Cardiac muscle cell (in vitro differentiated cells and primary cell): ENCODE measurements around the gene ADM. TPM values are rescaled to one million over a fixed set of nuclear protein-coding genes. Genes with fewer than 3 reads are reported as not detected.

Source experiments
- DNase-seq, 2 donors: peaks; one replicate each; pipeline versions ENCODE4 v3.0.0 to v3.0.0-alpha.2; 2010 to 2017; ENCODE audit warnings: low read depth in 1 of 2, low spot score in 1 of 2
- H3K27ac ChIP-seq: fragments of 200-600 bp; sonication (generic); 2 replicates; pipeline ENCODE4 v1.5.1; 2016
- H3K27me3 ChIP-seq: fragments of 200-600 bp; sonication (generic); 2 replicates; pipeline ENCODE4 v1.6.0; 2016; ENCODE audit warnings: control low read depth
- H3K36me3 ChIP-seq: fragments of 200-600 bp; sonication (generic); 2 replicates; pipeline ENCODE4 v1.5.1; 2016; ENCODE audit warnings: control low read depth
- H3K4me1 ChIP-seq: fragments of 200-600 bp; sonication (generic); 2 replicates; pipeline ENCODE4 v1.8.1; 2017; ENCODE audit warnings: low read depth, mild to moderate bottlenecking, mixed run types
- H3K4me3 ChIP-seq: fragments of 200-600 bp; sonication (generic); 2 replicates; pipeline ENCODE4 v1.5.1; 2016; ENCODE audit warnings: mild to moderate bottlenecking
- H3K9me3 ChIP-seq: fragments of 200-600 bp; sonication (generic); 2 replicates; pipeline ENCODE4 v1.5.1; 2017; ENCODE audit warnings: low read depth, mild to moderate bottlenecking, control low read depth
- CTCF ChIP-seq: IDR thresholded peaks from 2 replicates; pipeline ENCODE4 v1.5.1; 2012; ENCODE audit warnings: low read depth, mild to moderate bottlenecking, low read length
- polyA plus RNA-seq: library from polyadenylated mRNA; unstranded; fragments of >200 nt; fragmentation: Nextera tagmentation; extraction: Ambion mirVana; gene quantifications from 2 replicates; pipeline ENCODE4 v1.2.1, GENCODE V29; 2016
- total RNA-seq: library from RNA; depleted of rRNA; stranded (reverse); fragments of >200 nt; gene quantifications from 2 replicates; pipeline ENCODE4 v1.2.3, GENCODE V29; 2016

The ADM gene
- total and polyA plus RNA-seq, 2 experiments from 2014 or later: 79.6 to 93.1 TPM

GRCh38 chr11:10354389-10354788 lies 49.5 kb downstream of the ADM start:
- DNase-seq: no peak
- Histone ChIP-seq H3K9me3 (no peaks in the 10 kb centered on the region), H3K4me1 (peaks cover 15% of the 10 kb centered on the region), H3K27ac (no peak overlapping the region), H3K27me3 (no peaks in the 10 kb centered on the region), H3K36me3 (no peaks in the 10 kb centered on the region), H3K4me3 (no peak overlapping the region)
- no peak for TF ChIP-seq CTCF

GRCh38 chr11:10355257-10355661 lies 50.4 kb downstream of the ADM start:
- no peak overlapping the region for H3K4me3 ChIP-seq
- H3K27me3 ChIP-seq: no peaks in the 10 kb centered on the region
- H3K4me1 ChIP-seq: peaks cover 15% of the 10 kb centered on the region
- DNase-seq: peak in 1 of 2 donors; percentile 68
- H3K9me3 ChIP-seq: no peaks in the 10 kb centered on the region
- H3K27ac ChIP-seq: no peak overlapping the region
- TF ChIP-seq CTCF: no peak
- H3K36me3 ChIP-seq: no peaks in the 10 kb centered on the region

- H3K36me3 ChIP-seq: no peaks in the 10 kb centered on the region
- no peak for TF ChIP-seq CTCF
- H3K4me1 ChIP-seq: peaks cover 14% of the 10 kb centered on the region
- H3K9me3 ChIP-seq: no peaks in the 10 kb centered on the region
- no peaks in the 10 kb centered on the region for H3K27me3 ChIP-seq
- no peak overlapping the region for H3K27ac ChIP-seq
- no peak for DNase-seq
- no peak overlapping the region for H3K4me3 ChIP-seq
These were observed 51.3 kb downstream of the ADM start for GRCh38 chr11:10356161-10356560.

Other genes starting within 250 kb of the ADM start
- gene SBF2, start 10.9 kb upstream of the ADM start, total RNA-seq: 22.0 and 32.3 TPM in 2 replicates
- 13.3 and 21.0 TPM in 2 replicates for gene SBF2, start 10.9 kb upstream of the ADM start, polyA plus RNA-seq
- gene AMPD3, start 150.2 kb downstream of the ADM start, total RNA-seq: 3.3 and 13.0 TPM in 2 replicates
- gene AMPD3, start 150.2 kb downstream of the ADM start, polyA plus RNA-seq: 1.8 and 2.9 TPM in 2 replicates
- gene RNF141, start 236.1 kb downstream of the ADM start, total RNA-seq: 12.4 and 14.9 TPM in 2 replicates
- gene RNF141, start 236.1 kb downstream of the ADM start, polyA plus RNA-seq: 19.9 and 27.9 TPM in 2 replicates